ENCODE results near the gene VIL1.

DNA sequence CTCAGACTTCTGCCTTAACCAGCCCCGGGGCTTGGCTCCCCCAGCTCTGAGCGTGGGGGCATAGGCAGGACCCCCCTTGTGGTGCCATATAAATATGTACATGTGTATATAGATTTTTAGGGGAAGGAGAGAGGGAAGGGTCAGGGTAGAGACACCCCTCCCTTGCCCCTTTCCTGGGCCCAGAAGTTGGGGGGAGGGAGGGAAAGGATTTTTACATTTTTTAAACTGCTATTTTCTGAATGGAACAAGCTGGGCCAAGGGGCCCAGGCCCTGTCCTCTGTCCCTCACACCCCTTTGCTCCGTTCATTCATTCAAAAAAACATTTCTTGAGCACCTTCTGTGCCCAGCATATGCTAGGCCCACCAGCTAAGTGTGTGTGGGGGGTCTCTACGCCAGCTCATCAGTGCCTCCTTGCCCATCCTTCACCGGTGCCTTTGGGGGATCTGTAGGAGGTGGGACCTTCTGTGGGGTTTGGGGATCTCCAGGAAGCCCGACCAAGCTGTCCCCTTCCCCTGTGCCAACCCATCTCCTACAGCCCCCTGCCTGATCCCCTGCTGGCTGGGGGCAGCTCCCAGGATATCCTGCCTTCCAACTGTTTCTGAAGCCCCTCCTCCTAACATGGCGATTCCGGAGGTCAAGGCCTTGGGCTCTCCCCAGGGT is 13.7 kb upstream of the VIL1 start:
- TF ChIP-seq CTCF (conservative IDR thresholded peaks at IDR 0.05; ENCODE audit: low read depth, low read length) (no peak), POLR2A (IDR thresholded peaks at IDR 0.05; ENCODE audit: low read depth, low read length) (no peak), SMC3 (IDR thresholded peaks at IDR 0.05; ENCODE audit: low read depth, low read length) (no peak), MXI1 (IDR thresholded peaks at IDR 0.05; ENCODE audit: borderline replicate concordance, low read depth, low read length) (no peak), BHLHE40 (IDR thresholded peaks at IDR 0.05; ENCODE audit: low read depth, low read length) (no peak), FOS (IDR thresholded peaks at IDR 0.05; ENCODE audit: low read depth, low read length) (no peak)
